IMR-90 (cell line): Measurements from ENCODE around the gene POLR2F. TPM values are rescaled to one million over a fixed set of nuclear protein-coding genes. Genes with fewer than 3 reads are reported as not detected.

ENCODE experiments used
- ATAC-seq: fragments of 200-7000 bp; cut with Tn5 transposase; 2 replicates; pipeline ENCODE4 v1.9.1; 2020; ENCODE audit warnings: low read depth, mild to moderate bottlenecking, moderate library complexity
- BruUV-seq: library from RNA; stranded (reverse); fragments of 400-500 nt; replicated peaks from 2 replicates; lab custom pipeline; 2021; lab: Mats Ljungman, UMichigan
- CTCF ChIA-PET: fragments of 300-600 bp; formaldehyde crosslinking; extraction: SDS; loops from one replicate; lab custom pipeline; 2021; ENCODE audit warnings: antibody characterized with exemption; lab: Yijun Ruan, JAX
- POLR2A ChIA-PET: fragments of 300-600 bp; sonication (Branson Sonifier 250); formaldehyde crosslinking; loops from one replicate; lab custom pipeline; 2022; ENCODE audit warnings: antibody characterized with exemption; ENCODE audit not compliant: unreplicated experiment; lab: Charles Lee
- DNase-seq: peaks from one replicate; pipeline ENCODE4 v3.0.0; 2013
- H2AFZ ChIP-seq: replicated peaks from 2 replicates; pipeline ENCODE3; 2013; ENCODE audit warnings: low read length, mild to moderate bottlenecking; ENCODE audit not compliant: poor library complexity
- H2AK5ac ChIP-seq: 2 replicates; pipeline ENCODE4 v1.6.1; 2013; ENCODE audit warnings: low read depth, low read length, inconsistent platforms
- H2AK9ac ChIP-seq: replicated peaks from 2 replicates; pipeline ENCODE3; 2013; ENCODE audit warnings: mild to moderate bottlenecking, low read depth, low read length, moderate library complexity; ENCODE audit not compliant: poor library complexity
- H2BK120ac ChIP-seq: 2 replicates; pipeline ENCODE4 v1.6.1; 2013; ENCODE audit warnings: low read depth, low read length, inconsistent platforms
- H2BK15ac ChIP-seq: 3 replicates; pipeline ENCODE4 v1.6.1; 2013; ENCODE audit warnings: low read depth, low read length, inconsistent platforms
- H2BK20ac ChIP-seq: 2 replicates; pipeline ENCODE4 v1.6.1; 2013; ENCODE audit warnings: low read depth, mild to moderate bottlenecking, inconsistent platforms, low read length, moderate library complexity
- H2BK5ac ChIP-seq: 2 replicates; pipeline ENCODE4 v1.6.1; 2013; ENCODE audit warnings: mild to moderate bottlenecking, low read depth, low read length, inconsistent platforms; ENCODE audit not compliant: poor library complexity, severe bottlenecking
- H3K14ac ChIP-seq: replicated peaks from 2 replicates; pipeline ENCODE4 v1.6.1; 2013; ENCODE audit warnings: low read depth, low read length, inconsistent platforms
- H3K18ac ChIP-seq: 2 replicates; pipeline ENCODE4 v1.6.1; 2013; ENCODE audit warnings: low read depth, low read length, control low read depth
- H3K23ac ChIP-seq: 2 replicates; pipeline ENCODE4 v1.6.1; 2013; ENCODE audit warnings: low read depth, low read length, inconsistent platforms
- H3K27ac ChIP-seq: 2 replicates; pipeline ENCODE4 v1.5.1; 2013; ENCODE audit warnings: mild to moderate bottlenecking, control low read depth, low read length; ENCODE audit not compliant: insufficient read depth
- H3K27me3 ChIP-seq: 2 replicates; pipeline ENCODE4 v1.6.1; 2013; ENCODE audit warnings: low read length; ENCODE audit not compliant: control insufficient read depth, insufficient read depth
- H3K36me3 ChIP-seq: 2 replicates; pipeline ENCODE4 v1.6.1; 2013; ENCODE audit warnings: low read length, mixed read lengths; ENCODE audit not compliant: control insufficient read depth, insufficient read depth
- H3K4ac ChIP-seq: 2 replicates; pipeline ENCODE4 v1.6.1; 2013; ENCODE audit warnings: low read depth, low read length, inconsistent platforms
- H3K4me1 ChIP-seq: 2 replicates; pipeline ENCODE4 v1.6.1; 2013; ENCODE audit warnings: low read length, mixed read lengths; ENCODE audit not compliant: control insufficient read depth, insufficient read depth
- H3K4me2 ChIP-seq: 2 replicates; pipeline ENCODE4 v1.6.1; 2013; ENCODE audit warnings: low read depth, mild to moderate bottlenecking, control low read depth, low read length, moderate library complexity
- H3K4me3 ChIP-seq: 2 replicates; pipeline ENCODE4 v1.5.1; 2013; ENCODE audit warnings: low read depth, mild to moderate bottlenecking, control low read depth, low read length, moderate library complexity; ENCODE audit not compliant: insufficient read depth
- H3K56ac ChIP-seq: 2 replicates; pipeline ENCODE4 v1.6.1; 2013; ENCODE audit warnings: low read length, inconsistent platforms; ENCODE audit not compliant: insufficient read depth; ENCODE audit errors: extremely low read depth
- H3K79me1 ChIP-seq, 2 experiments: 2 replicates each; pipeline ENCODE4 v1.6.1; 2013; ENCODE audit warnings: low read length in 2 of 2, inconsistent platforms in 1 of 2, low read depth in 1 of 2
- H3K9ac ChIP-seq: 2 replicates; pipeline ENCODE4 v1.6.1; 2013; ENCODE audit warnings: low read depth, low read length, control low read depth
- H3K9me1 ChIP-seq: 2 replicates; pipeline ENCODE4 v1.6.1; 2013; ENCODE audit warnings: low read length, inconsistent platforms; ENCODE audit not compliant: insufficient read depth
- H3K9me3 ChIP-seq: 2 replicates; pipeline ENCODE4 v1.6.1; 2013; ENCODE audit warnings: low read length; ENCODE audit not compliant: control insufficient read depth, insufficient read depth
- H4K20me1 ChIP-seq: 2 replicates; pipeline ENCODE4 v1.6.1; 2013; ENCODE audit warnings: low read length, inconsistent platforms; ENCODE audit not compliant: insufficient read depth
- H4K5ac ChIP-seq: 2 replicates; pipeline ENCODE4 v1.6.1; 2013; ENCODE audit warnings: mild to moderate bottlenecking, low read depth, low read length, control low read depth
- H4K8ac ChIP-seq, 2 experiments: 2 replicates each; pipeline ENCODE4 v1.6.1; 2013; ENCODE audit warnings: low read depth in 2 of 2, low read length in 2 of 2, control low read depth in 1 of 2, inconsistent platforms in 1 of 2
- H4K91ac ChIP-seq: 2 replicates; pipeline ENCODE4 v1.6.1; 2013; ENCODE audit warnings: low read depth, low read length, inconsistent platforms; ENCODE audit not compliant: insufficient read depth
- CEBPB ChIP-seq: IDR thresholded peaks from 2 replicates; pipeline ENCODE4 v1.6.1; 2012; ENCODE audit warnings: low read depth, low read length, improper control_type of control experiment
- NFE2L2 ChIP-seq: fragments of 150-350 bp; IDR thresholded peaks from 2 replicates; pipeline ENCODE4 v1.6.1; 2016; ENCODE audit warnings: low read depth, mild to moderate bottlenecking, low read length
- RFX5 ChIP-seq: IDR thresholded peaks from 2 replicates; pipeline ENCODE4 v1.8.0; 2012; ENCODE audit warnings: low read depth, mild to moderate bottlenecking, low read length, moderate library complexity
- WGBS, 2 experiments: methylation state at CpG; one replicate each; pipeline versions ENCODE4 v1.1.5 to v1.1.7; 2013; ENCODE audit warnings: missing lambda C conversion rate in 2 of 2; ENCODE audit not compliant: insufficient read length in 1 of 2; ENCODE audit errors: extremely low coverage in 2 of 2; 5-methylcytosine and 5-hydroxymethylcytosine counted together
- dilution Hi-C: fragments of 300-500 bp; cut with HindIII; formaldehyde crosslinking; loops from one replicate; pipeline ENCODE4 v1.14.3; 2018; ENCODE audit warnings: low sequenced_read_pairs; ENCODE audit not compliant: unreplicated experiment
- in situ Hi-C: fragments of 300-500 bp; cut with MboI; formaldehyde crosslinking; loops from 3 replicates; pipeline ENCODE4 v1.14.3; 2019; ENCODE audit warnings: low sequenced_read_pairs, inconsistent platforms, mixed read lengths
- intact Hi-C: fragments of 100-400 bp; cut with micrococcal nuclease; formaldehyde crosslinking; loops from 2 replicates; pipeline ENCODE4 v1.10.0; 2022
- polyA plus RNA-seq, 3 experiments: library from polyadenylated mRNA; depleted of rRNA; stranded (reverse); fragments of >200 nt; gene quantifications; 2 replicates each; pipeline ENCODE4 v1.2.3, GENCODE V29; 2012; ENCODE audit warnings: low replicate concordance in 1 of 3
- total RNA-seq: library from RNA; depleted of rRNA; stranded (reverse); fragments of >200 nt; gene quantifications from 2 replicates; pipeline ENCODE4 v1.2.3, GENCODE V29; 2012

The POLR2F gene
- total and polyA plus RNA-seq, 2 of the 4 experiments (the other 2 are of a cell fraction) = 26.0 to 147 TPM

DNA sequence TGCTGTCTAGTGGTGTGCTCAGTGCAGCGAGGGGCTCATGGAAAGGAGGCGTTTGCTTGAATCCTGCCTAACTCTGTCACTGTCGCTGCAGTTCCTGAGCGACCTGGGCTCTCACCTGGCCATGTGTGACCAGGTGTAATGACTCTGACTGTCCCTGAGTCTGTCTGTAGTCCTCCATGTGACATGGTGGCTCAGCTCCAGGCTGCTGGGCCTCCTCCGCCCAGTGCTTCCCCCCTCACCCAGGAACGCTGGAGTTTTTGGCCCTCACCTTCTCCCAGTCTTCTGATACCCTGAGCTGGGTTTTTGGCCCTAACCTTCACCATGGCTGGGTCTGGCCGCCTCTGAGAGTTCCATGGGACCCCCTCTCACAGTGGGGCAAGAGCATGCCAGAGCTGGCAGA is 27.1 kb upstream of the POLR2F start:
- no TSS peak for BruUV-seq
- H2AFZ ChIP-seq = no peak overlapping the region
- no peak overlapping the region for H2BK120ac ChIP-seq
- H3K14ac ChIP-seq = no peak overlapping the region
- H2AK5ac ChIP-seq = no peak overlapping the region
- no peak overlapping the region for H2BK20ac ChIP-seq
- 98% methylated on average over 4 of the region's 7 CpGs; no CpG with 5 or more reads in 1 of the 2 experiments for WGBS, 2 experiments
- no peak overlapping the region for H4K8ac ChIP-seq
- dilution Hi-C loops (no loop called here), in situ Hi-C loops (no loop called here), intact Hi-C loops (no loop called here)
- H2AK9ac ChIP-seq = no peak overlapping the region
- H3K27me3 ChIP-seq = no peaks in the 10 kb centered on the region
- H2BK5ac ChIP-seq = no peak overlapping the region
- H3K9ac ChIP-seq = no peak overlapping the region
- H3K4me1 ChIP-seq = peaks cover 3% of the 10 kb centered on the region; the same call in 1 of the 2 replicates
- TF ChIP-seq RFX5 = no peak
- no peak for TF ChIP-seq CEBPB
- TF ChIP-seq NFE2L2 = no peak
- no peak overlapping the region for H3K4me2 ChIP-seq
- no peak overlapping the region for H4K5ac ChIP-seq
- peaks cover 0 to 35% of the 10 kb centered on the region in 2 experiments; a peak in 3 of 4 replicates for H3K79me1 ChIP-seq
- H3K27ac ChIP-seq = no peak overlapping the region
- no peak overlapping the region for H4K91ac ChIP-seq
- ChIA-PET CTCF (no interaction called here), POLR2A (no interaction called here)
- ATAC-seq = no peak
- H3K4me3 ChIP-seq = no peak overlapping the region
- H3K36me3 ChIP-seq = peaks cover 55% of the 10 kb centered on the region
- no peak overlapping the region for H3K18ac ChIP-seq
- no peak overlapping the region for H3K56ac ChIP-seq
- peaks cover 20% of the 10 kb centered on the region for H4K20me1 ChIP-seq
- no peaks in the 10 kb centered on the region for H3K9me3 ChIP-seq
- no peak overlapping the region for H2BK15ac ChIP-seq
- no peak overlapping the region for H3K4ac ChIP-seq
- H3K23ac ChIP-seq = no peak overlapping the region
- H3K9me1 ChIP-seq = no peaks in the 10 kb centered on the region
- DNase-seq = no peak
